ENCODE measurements around the gene LRP11.

DNA sequence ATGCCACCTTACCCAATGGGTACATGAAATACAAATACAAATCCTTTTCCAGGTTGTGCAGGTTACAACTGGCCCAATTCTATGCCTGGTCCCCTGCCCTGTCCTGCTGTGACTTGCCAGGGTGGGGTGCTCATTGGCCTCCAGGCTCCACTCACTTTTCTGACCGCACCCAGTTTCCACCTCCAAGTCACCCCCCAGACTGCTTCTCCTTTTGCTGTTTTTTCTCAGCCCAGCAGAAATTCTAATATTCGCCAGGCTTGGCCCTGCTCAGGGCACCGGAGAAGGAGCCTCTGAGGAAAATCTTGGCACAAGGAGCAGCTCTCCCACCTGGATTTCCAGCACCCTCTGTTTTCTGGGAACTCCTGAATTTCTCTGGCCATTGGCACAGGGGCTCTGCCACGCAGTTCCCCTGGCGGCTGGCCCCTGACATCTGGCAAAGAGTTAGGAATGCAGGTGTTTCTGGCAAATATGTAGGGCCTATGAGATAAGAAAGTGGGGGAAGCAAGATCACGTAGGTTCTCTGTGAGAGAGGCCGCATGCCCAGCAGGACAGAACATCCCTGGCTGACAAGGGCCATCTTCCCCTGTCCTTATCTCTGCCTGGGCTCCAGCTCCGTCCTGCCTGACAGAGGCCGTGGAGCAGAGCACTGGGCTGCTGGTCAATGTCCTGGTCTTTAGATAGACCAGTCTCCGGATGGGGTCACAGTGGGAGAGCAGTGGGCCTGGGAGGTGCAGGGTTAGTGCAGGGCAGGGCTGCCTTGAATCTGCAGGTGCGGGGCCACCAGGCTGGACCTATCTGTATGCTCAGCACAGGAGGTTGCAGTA lies 36.7 kb upstream of the LRP11 start:
- TF ChIP-seq CTCF (IDR thresholded peaks at IDR 0.05) (no peak), POLR2A (IDR thresholded peaks at IDR 0.05) (no peak)

All from lower leg skin (tissue), 3 donors.